Activated naive CD8-positive, alpha-beta T cell (primary cell): Measurements from ENCODE around the gene HGF.
"Not testable (repeated sequence)": the region's sequence is repeated elsewhere in the genome, so short reads cannot be mapped to it uniquely, and the experiment has no call there.

Experiments
- H3K27ac Mint-ChIP-seq: one replicate; pipeline ENCODE4 v1.8.0; 2021; ENCODE audit warnings: mixed read lengths
- H3K27me3 Mint-ChIP-seq: one replicate; pipeline ENCODE4 v1.8.0; 2021; ENCODE audit warnings: mixed read lengths
- H3K36me3 Mint-ChIP-seq: one replicate; pipeline ENCODE4 v1.8.0; 2021; ENCODE audit warnings: mixed read lengths
- H3K4me1 Mint-ChIP-seq: one replicate; pipeline ENCODE4 v1.8.0; 2021; ENCODE audit warnings: low read depth, mixed read lengths
- H3K4me3 Mint-ChIP-seq: one replicate; pipeline ENCODE4 v1.8.0; 2021; ENCODE audit warnings: mild to moderate bottlenecking, mixed read lengths
- H3K9me3 Mint-ChIP-seq: one replicate; pipeline ENCODE4 v1.8.0; 2021; ENCODE audit warnings: low read depth, mixed read lengths

Gene HGF

DNA sequence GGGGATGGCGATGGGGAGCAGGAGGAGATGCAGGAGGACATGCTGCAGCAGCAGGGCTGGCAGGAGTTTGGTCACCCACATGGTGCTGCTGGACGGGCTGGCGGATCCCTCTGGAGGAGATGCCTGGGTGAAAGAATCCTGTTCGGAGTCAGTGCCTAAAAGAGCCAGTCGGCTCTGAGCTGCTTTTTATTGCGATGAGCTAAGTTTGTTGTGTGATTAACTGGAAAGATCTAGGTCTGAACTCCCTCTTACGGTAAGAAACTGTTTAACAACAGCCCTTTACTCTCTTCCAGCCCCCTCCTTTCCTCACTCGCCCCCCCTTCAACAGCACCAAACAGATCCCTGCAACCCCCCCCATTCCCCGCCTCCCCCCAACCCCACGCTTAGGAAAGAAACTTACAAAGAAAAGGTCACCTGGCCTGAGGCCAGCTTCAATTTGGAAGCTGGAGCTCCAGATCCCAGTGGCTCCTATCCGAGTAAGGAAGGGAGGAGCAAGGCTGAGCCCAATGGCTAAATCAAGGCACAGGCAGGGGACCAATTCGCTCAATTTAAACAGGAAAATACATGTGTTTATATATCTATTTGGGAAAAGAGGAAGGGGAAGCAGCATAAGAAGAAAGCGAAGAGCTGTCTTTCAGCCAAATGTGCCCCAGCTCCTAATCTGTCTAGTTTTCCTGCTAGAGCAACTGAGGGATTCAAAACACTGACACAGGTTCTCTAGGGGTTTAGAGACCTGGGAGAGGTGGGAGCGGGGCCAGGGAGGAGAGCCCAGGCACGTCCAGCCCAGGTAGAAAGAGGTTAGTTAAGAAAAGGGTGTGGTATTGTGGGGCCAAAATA lies at the start of gene HGF:
HGF (minus strand) TSS at position 157 of the 837 bp plus-strand sequence; CDS start at position 81, 76 bp downstream.
- no peak within 1 kb of the TSS for H3K27ac Mint-ChIP-seq
- H3K4me3 Mint-ChIP-seq: no peak within 1 kb of the TSS
- H3K4me1 Mint-ChIP-seq: no peaks in the 10 kb centered on the region
- H3K36me3 Mint-ChIP-seq: no peaks in the 10 kb centered on the region
- peaks cover 3% of the 10 kb centered on the region for H3K27me3 Mint-ChIP-seq
- H3K9me3 Mint-ChIP-seq: no peaks in the 10 kb centered on the region

DNA sequence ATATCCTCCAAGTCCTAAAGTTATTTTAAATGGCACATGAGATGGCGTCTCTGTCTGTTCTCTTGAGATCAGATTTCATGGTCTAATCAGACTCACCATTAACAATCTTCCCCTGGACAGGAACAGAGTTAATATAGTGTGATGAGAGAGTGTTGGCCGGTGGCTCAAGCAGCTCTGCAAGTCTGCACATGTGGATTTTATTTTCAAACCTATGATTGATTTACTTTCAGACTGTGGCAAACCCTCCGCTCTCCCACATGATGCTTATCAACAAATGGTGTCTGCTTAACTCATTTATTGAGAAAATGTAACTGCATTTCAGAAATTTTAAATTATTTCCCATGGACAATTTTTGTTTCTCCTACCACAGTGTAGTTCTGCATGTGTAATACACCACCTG lies 46.5 kb upstream of the HGF start:
- H3K27ac Mint-ChIP-seq: no peak overlapping the region
- H3K27me3 Mint-ChIP-seq: no peaks in the 10 kb centered on the region
- no peaks in the 10 kb centered on the region for H3K4me1 Mint-ChIP-seq
- no peak overlapping the region for H3K4me3 Mint-ChIP-seq
- H3K36me3 Mint-ChIP-seq: no peaks in the 10 kb centered on the region
- no peaks in the 10 kb centered on the region for H3K9me3 Mint-ChIP-seq

DNA sequence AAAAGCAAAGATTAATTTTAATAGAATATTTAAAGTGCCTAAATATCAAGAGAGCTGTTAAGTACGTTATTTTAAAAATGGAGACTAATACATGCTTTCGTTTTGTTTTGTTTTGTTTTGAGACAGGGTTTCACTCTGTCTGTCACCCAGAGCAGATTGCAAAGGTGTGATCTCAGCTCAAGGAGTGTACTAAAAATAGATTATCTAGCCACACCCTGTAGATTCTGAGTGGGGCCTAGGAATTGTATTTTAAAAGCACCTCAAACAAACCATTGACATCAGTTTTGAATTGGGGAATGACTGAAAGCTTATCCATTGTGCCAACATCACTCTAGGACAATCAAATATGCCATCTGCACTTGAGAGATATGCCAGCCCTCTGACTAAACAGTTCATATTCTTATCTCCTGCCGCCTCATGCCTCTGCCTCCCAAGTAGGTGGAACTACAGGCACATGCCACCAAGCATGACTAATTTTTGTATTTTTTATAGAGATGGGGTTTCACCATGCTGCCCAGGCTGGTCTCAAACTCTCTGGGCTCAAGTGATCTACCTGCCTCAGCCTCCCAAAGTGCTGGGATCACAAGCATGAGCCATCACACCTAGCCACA lies 43.1 kb upstream of the HGF start:
- not testable (repeated sequence) for H3K27ac Mint-ChIP-seq, H3K4me3 Mint-ChIP-seq, H3K9me3 Mint-ChIP-seq, H3K4me1 Mint-ChIP-seq, H3K27me3 Mint-ChIP-seq, H3K36me3 Mint-ChIP-seq

- H3K36me3 Mint-ChIP-seq: no peaks in the 10 kb centered on the region
- no peaks in the 10 kb centered on the region for H3K4me1 Mint-ChIP-seq
- no peaks in the 10 kb centered on the region for H3K9me3 Mint-ChIP-seq
- H3K4me3 Mint-ChIP-seq: no peak overlapping the region
- no peaks in the 10 kb centered on the region for H3K27me3 Mint-ChIP-seq
- no peak overlapping the region for H3K27ac Mint-ChIP-seq
These were observed 42.4 kb upstream of the HGF start for GRCh38 chr7:81811956-81812865.

DNA sequence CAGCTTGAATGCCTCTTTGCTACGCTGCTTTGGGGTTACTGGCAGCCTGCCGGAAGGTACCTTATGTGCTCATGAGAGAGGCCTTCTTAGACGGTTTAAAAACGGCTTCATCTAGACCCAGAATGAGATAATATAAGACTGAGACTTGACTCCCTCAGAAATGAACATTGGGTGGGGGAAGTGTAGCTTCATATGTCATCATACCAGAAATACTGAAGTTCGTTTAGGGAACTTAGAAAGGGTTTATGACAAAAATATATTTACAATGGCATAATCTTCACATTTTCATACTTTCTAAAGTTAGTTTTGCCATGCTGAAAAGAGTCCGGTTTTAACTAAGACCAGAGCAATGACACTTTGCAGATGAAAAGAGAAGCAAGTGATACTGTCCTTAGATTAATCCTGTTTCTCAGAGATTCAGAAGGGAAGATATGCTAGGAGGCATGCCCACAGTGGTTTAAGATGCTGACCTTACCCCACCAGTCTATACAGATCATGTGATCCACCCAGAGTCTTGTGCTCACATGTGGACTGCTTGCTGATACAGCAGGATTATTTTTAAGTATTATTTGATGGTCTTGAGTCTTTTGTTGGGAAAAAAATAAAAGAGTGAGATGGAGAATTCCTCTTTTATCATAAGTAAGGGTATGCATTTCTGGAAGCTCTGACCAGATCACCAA lies 40.8 kb upstream of the HGF start:
- Mint-ChIP-seq H3K4me1 (no peaks in the 10 kb centered on the region), H3K27me3 (no peaks in the 10 kb centered on the region), H3K9me3 (no peaks in the 10 kb centered on the region), H3K36me3 (no peaks in the 10 kb centered on the region), H3K4me3 (no peak overlapping the region), H3K27ac (no peak overlapping the region)

DNA sequence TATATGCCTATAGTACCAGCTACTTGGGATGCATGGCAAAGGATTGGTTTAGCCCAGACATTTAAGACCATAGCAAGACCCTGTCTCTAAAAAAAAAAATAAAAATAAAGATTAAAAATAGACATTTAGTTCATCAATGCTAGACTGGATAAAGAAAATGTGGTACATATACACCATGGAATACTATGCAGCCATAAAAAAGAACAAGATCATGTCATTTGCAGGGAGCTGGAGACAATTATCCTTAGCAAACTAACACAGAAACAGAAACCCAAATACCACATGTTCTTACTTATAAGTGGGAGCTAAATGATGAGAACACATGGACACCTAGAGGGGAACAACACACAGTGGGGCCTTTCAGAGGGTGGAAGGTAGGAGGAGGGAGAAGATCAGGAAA lies 38.5 kb upstream of the HGF start:
- H3K27me3 Mint-ChIP-seq, H3K36me3 Mint-ChIP-seq, H3K4me3 Mint-ChIP-seq, H3K27ac Mint-ChIP-seq, H3K4me1 Mint-ChIP-seq, H3K9me3 Mint-ChIP-seq: not testable (repeated sequence)

- no peak overlapping the region for H3K4me3 Mint-ChIP-seq
- no peak overlapping the region for H3K27ac Mint-ChIP-seq
- no peaks in the 10 kb centered on the region for H3K36me3 Mint-ChIP-seq
- no peaks in the 10 kb centered on the region for H3K4me1 Mint-ChIP-seq
- no peaks in the 10 kb centered on the region for H3K9me3 Mint-ChIP-seq
- no peaks in the 10 kb centered on the region for H3K27me3 Mint-ChIP-seq
These were observed 33.4 kb upstream of the HGF start for GRCh38 chr7:81803267-81803666.

DNA sequence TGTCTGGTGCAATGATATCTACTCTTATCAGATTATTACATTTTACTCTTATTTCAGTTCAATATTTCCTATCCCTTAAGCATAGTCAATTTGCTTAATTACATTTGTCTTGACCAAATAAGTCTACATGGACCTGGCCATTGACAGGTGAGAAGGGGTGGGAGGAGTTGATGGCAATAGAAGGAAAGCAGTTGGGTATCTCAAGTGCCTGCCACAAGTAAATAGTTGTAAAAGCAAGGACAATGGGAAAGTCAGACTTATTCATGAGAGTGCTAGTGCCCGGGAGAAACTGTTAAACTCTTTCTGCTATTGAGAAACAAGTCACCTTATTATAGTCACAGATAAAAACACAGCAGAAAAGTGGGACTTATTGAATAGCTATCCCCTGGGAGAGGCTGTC lies 32.4 kb upstream of the HGF start:
- Mint-ChIP-seq H3K4me1 (no peaks in the 10 kb centered on the region), H3K4me3 (no peak overlapping the region)

DNA sequence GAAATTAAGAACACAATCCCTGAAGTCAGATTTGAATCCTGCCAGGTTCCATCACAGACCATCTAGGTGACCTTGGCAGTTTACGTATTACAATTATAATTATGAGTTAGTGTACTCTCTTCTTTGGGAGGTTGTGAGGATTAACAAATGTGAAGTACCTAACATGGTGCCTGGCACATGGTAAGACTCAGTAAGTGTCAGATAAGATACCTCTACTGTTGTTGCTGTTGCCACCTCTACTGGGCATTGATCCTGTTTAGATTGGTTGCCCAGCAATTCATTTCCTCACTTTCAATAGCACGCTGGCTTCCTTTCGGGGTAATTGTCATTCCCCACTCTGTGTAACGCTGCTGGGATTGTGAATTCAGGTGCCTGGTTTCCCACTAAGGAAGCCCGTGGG lies 31.7 kb upstream of the HGF start:
- no peaks in the 10 kb centered on the region for H3K27me3 Mint-ChIP-seq
- no peak overlapping the region for H3K4me3 Mint-ChIP-seq
- H3K36me3 Mint-ChIP-seq: no peaks in the 10 kb centered on the region

More for the DNA sequence above, 32.4 kb upstream of the HGF start:
- no peaks in the 10 kb centered on the region for H3K36me3 Mint-ChIP-seq
- H3K9me3 Mint-ChIP-seq: no peaks in the 10 kb centered on the region
- H3K27me3 Mint-ChIP-seq: no peaks in the 10 kb centered on the region
- H3K27ac Mint-ChIP-seq: no peak overlapping the region

GRCh38 chr7:81791568-81792518 lies 22.0 kb upstream of the HGF start:
- H3K27me3 Mint-ChIP-seq: no peaks in the 10 kb centered on the region
- H3K4me1 Mint-ChIP-seq: no peaks in the 10 kb centered on the region
- no peak overlapping the region for H3K27ac Mint-ChIP-seq
- peaks cover 6% of the 10 kb centered on the region for H3K9me3 Mint-ChIP-seq
- no peak overlapping the region for H3K4me3 Mint-ChIP-seq
- no peaks in the 10 kb centered on the region for H3K36me3 Mint-ChIP-seq

More for the DNA sequence above, 31.7 kb upstream of the HGF start:
- Mint-ChIP-seq H3K9me3 (no peaks in the 10 kb centered on the region), H3K4me1 (no peaks in the 10 kb centered on the region), H3K27ac (no peak overlapping the region)

GRCh38 chr7:81790686-81791085 lies 20.8 kb upstream of the HGF start:
- no peak overlapping the region for H3K4me3 Mint-ChIP-seq
- no peaks in the 10 kb centered on the region for H3K36me3 Mint-ChIP-seq
- no peaks in the 10 kb centered on the region for H3K4me1 Mint-ChIP-seq
- no peaks in the 10 kb centered on the region for H3K27me3 Mint-ChIP-seq
- H3K9me3 Mint-ChIP-seq: peaks cover 6% of the 10 kb centered on the region
- no peak overlapping the region for H3K27ac Mint-ChIP-seq

DNA sequence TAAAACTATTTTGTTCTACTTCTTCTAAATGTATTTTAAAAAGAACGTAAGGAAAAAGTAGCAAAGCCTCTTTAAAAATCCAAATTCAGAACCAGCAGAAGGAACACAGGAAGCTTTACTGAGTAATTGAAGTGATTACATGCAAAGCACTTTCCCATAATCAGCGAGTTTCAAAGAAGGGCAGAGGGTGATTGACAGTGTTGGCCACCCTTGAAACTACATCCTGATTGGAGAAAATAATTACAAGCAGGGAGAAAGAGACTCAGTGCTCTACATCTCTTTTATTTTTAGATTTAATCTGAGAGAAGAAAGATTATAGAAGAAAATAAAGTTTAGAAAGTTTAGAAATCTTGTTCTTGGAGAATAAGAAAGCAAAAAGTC lies 20.3 kb upstream of the HGF start:
- Mint-ChIP-seq H3K9me3 (peaks cover 6% of the 10 kb centered on the region), H3K4me1 (no peaks in the 10 kb centered on the region), H3K4me3 (no peak overlapping the region), H3K36me3 (no peaks in the 10 kb centered on the region), H3K27ac (no peak overlapping the region), H3K27me3 (no peaks in the 10 kb centered on the region)

DNA sequence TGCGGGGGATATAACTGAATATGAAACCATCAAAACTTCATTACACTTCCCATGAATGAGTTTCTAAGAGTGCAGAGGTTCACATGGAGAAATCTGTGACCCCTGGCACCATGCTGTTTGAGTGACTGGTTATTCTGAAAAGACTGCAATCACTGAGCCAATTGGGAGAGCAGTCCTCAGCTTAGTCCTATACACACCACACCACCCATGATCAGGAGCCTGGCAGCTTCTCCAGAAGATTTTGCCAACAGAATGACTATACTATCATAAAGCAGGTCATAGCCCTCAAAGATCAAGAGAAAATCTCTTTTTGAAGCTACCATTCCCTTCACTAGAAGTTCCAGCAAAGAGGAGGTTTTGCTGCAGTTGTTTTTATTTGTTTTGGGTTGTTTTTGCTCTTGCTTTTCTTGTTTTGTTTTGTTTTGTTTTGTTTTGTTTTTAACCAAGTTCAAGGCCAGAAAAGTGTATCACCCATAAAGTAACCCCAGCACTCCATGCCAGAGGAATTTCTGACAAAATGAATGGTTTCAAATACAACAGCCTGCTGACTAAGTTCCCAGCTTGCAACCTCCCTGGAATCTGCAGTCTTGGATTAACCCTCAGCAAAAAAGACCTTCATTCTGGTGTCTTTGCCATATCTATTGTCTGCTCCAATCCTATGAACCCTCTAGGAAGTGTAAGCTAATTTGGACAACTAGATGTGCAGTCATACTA lies 19.7 kb upstream of the HGF start:
- Mint-ChIP-seq H3K36me3 (no peaks in the 10 kb centered on the region), H3K4me3 (no peak overlapping the region)

More for the DNA sequence above, 19.7 kb upstream of the HGF start:
- no peak overlapping the region for H3K27ac Mint-ChIP-seq
- H3K9me3 Mint-ChIP-seq: peaks cover 6% of the 10 kb centered on the region
- H3K27me3 Mint-ChIP-seq: no peaks in the 10 kb centered on the region
- no peaks in the 10 kb centered on the region for H3K4me1 Mint-ChIP-seq
